GM12891 (cell line): ENCODE results near the gene B3GALNT2.

Experiments
- POLR2AphosphoS5 ChIP-seq: IDR thresholded peaks from 2 replicates; pipeline ENCODE4 v1.6.1; 2011; ENCODE audit warnings: low read depth, low read length, control low read depth
- TAF1 ChIP-seq: IDR thresholded peaks from 2 replicates; pipeline ENCODE4 v1.6.1; 2011; ENCODE audit warnings: low read depth, low read length, control low read depth

GRCh38 chr1:235403593-235403992, 100.7 kb downstream of the B3GALNT2 start:
- no peak for TF ChIP-seq POLR2AphosphoS5
- no peak for TF ChIP-seq TAF1
